ENCODE results near the gene ASB16.

GRCh38 chr17:44212507-44213402 is 42.3 kb downstream of the ASB16 start:
- TF ChIP-seq CTCF (IDR thresholded peaks at IDR 0.05) (no peak), POLR2A (IDR thresholded peaks at IDR 0.05) (no peak)
